ENCODE measurements around the gene SUCLA2. TPM values are rescaled to one million over a fixed set of nuclear protein-coding genes. Genes with fewer than 3 reads are reported as not detected.

The SUCLA2 gene
- total RNA-seq, 4 donors from 2014 or later = 35.7 to 45.6 (median 41.3) TPM

DNA sequence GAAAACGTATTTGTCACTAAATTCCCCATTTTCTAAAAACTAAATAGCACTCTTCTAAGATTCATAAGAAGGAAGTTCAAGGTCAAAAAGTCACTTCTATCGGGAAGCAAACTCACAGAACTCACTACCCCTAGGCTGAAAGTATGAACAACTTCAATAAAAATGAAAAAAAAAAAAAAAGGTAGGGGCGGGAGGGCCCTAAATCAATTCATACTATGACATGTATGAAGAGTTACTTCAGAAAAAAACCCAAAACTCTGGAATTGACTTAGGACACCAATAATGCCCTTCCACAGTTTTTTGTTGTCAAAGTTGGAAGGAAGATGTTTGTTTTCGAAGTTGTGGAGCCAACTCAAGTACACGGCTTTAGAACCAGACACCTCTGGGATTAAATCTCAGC lies 1.1 kb downstream of the SUCLA2 start:
- no peak for DNase-seq (ENCODE audit: low spot score in 2 of 2)
- Histone ChIP-seq H3K27me3 (no peaks in the 10 kb centered on the region), H3K4me1 (peaks cover 0 to 42% (median 3%) of the 10 kb centered on the region in 4 donors), H3K4me3 (peak overlapping the region in 3 of 4 donors; percentile 88 to 96 (median 93)), H3K36me3 (peaks cover 0 to 7% (median 0%) of the 10 kb centered on the region in 3 donors), H3K27ac (peak overlapping the region in 1 of 4 donors; percentile 93), H3K9me3 (no peaks in the 10 kb centered on the region)
- no peak for TF ChIP-seq CTCF (IDR thresholded peaks at IDR 0.05)
- TF ChIP-seq POLR2A (IDR thresholded peaks at IDR 0.05) = no peak
- TF ChIP-seq EP300 (IDR thresholded peaks at IDR 0.05) = no peak
- WGBS, 2 donors = 29 to 38% methylated on average over 5 of the region's 5 CpGs

DNA sequence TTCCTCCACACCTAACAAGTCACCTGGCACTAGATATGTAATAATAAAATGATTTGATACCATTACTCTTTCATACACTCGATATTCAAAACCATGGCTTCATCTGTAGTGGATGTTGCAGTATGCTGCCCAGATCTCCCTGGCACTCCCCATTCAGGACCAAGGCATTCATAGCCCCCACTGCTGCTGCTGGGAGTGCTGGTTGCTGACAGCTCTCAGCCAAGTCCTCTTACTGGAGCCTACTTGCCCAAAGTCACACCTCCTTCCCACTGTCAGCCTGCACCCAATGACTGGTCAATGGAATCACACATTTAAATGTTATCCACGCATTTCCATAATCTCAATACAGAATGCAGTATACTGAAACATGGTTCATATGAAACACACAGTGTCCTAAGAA lies 3.7 kb downstream of the SUCLA2 start:
- no peaks in the 10 kb centered on the region for H3K9me3 ChIP-seq
- no peaks in the 10 kb centered on the region for H3K27me3 ChIP-seq
- no peak for DNase-seq (ENCODE audit: low spot score in 2 of 2)
- no peak overlapping the region for H3K27ac ChIP-seq
- H3K4me1 ChIP-seq = peaks cover 0 to 42% (median 3%) of the 10 kb centered on the region in 4 donors
- WGBS, 2 donors = 80 to 96% methylated on average over 2 of the region's 2 CpGs
- H3K4me3 ChIP-seq = no peak overlapping the region
- TF ChIP-seq POLR2A (IDR thresholded peaks at IDR 0.05) (no peak), EP300 (IDR thresholded peaks at IDR 0.05) (no peak)
- peaks cover 0 to 19% (median 0%) of the 10 kb centered on the region in 3 donors for H3K36me3 ChIP-seq

- Histone ChIP-seq H3K9me3 (no peaks in the 10 kb centered on the region), H3K36me3 (peaks cover 2 to 47% (median 5%) of the 10 kb centered on the region in 3 donors), H3K27me3 (no peaks in the 10 kb centered on the region), H3K27ac (no peak overlapping the region), H3K4me1 (no peaks in the 10 kb centered on the region), H3K4me3 (no peak overlapping the region)
- no peak for DNase-seq (ENCODE audit: low spot score in 2 of 2)
- TF ChIP-seq CTCF (IDR thresholded peaks at IDR 0.05) (no peak), EP300 (IDR thresholded peaks at IDR 0.05) (no peak), POLR2A (IDR thresholded peaks at IDR 0.05) (no peak)
- 90 to 92% methylated on average over 4 of the region's 4 CpGs for WGBS, 2 donors
Measured at GRCh38 chr13:47991859-47992258, 9.2 kb downstream of the SUCLA2 start.

DNA sequence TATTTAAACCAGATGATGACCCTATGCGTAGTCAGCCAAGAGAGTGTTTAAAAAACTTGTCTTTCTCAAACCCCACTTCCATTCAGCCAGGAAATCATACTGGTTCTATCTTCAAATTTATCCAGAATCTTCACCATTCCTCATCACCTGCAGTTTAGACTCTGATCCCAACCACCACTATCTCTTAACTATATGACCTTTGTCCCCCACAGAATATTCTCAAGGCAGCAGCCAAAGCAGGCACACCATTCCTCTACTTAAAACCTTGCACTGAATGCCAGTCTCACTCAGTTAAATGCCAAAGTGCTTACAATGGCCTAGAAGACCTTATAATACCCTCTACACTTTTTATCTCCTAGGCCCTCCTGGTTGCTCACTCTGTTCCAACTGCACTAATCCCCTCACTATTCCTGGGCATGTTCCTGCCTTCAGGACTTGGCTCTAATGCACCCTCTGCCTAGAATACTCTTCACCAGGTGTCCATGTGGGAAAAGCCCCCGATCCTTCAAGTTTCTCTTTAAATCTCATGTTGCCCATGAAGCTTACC lies 10.1 kb downstream of the SUCLA2 start:
- TF ChIP-seq EP300 (IDR thresholded peaks at IDR 0.05) = no peak
- no peak for TF ChIP-seq CTCF (IDR thresholded peaks at IDR 0.05)
- TF ChIP-seq POLR2A (IDR thresholded peaks at IDR 0.05) = no peak
- no peak overlapping the region for H3K27ac ChIP-seq
- H3K36me3 ChIP-seq = peaks cover 2 to 55% (median 5%) of the 10 kb centered on the region in 3 donors
- no peaks in the 10 kb centered on the region for H3K9me3 ChIP-seq
- no peak for DNase-seq (ENCODE audit: low spot score in 2 of 2)
- WGBS, 2 donors = 95 to 98% methylated on average over 2 of the region's 2 CpGs
- no peaks in the 10 kb centered on the region for H3K4me1 ChIP-seq
- no peaks in the 10 kb centered on the region for H3K27me3 ChIP-seq
- H3K4me3 ChIP-seq = no peak overlapping the region

DNA sequence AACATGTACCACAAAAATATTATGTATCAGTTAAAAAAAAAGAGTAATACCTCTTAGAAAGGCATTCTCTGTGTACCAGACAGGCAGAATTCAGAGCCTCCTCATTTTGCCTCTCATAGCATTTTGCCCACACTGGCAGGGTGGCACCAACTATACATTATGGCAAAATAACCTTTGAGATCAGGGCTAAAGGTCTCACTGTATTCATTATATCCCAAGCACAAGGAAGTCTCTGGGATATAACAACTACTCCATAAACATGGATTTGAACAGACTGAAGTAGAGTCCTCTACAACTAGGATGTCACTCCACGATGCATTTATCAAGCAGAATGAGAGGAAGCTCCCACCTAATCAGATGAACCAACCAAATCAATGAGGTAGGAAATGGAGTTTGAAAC lies 10.6 kb downstream of the SUCLA2 start:
- no peak overlapping the region for H3K4me3 ChIP-seq
- no peaks in the 10 kb centered on the region for H3K4me1 ChIP-seq
- H3K9me3 ChIP-seq = no peaks in the 10 kb centered on the region
- H3K36me3 ChIP-seq = peaks cover 2 to 57% (median 11%) of the 10 kb centered on the region in 3 donors
- WGBS, 2 donors = 97 to 100% methylated on average over 1 of the region's 1 CpG
- H3K27ac ChIP-seq = no peak overlapping the region
- no peak for DNase-seq (ENCODE audit: low spot score in 2 of 2)
- no peaks in the 10 kb centered on the region for H3K27me3 ChIP-seq
- no peak for TF ChIP-seq CTCF (IDR thresholded peaks at IDR 0.05)
- no peak for TF ChIP-seq POLR2A (IDR thresholded peaks at IDR 0.05)
- no peak for TF ChIP-seq EP300 (IDR thresholded peaks at IDR 0.05)

Data from tibial nerve (tissue), 4 donors.